GM18505 (cell line): ENCODE data around the gene ARMC9.
"Not testable (repeated sequence)": the region's sequence is repeated elsewhere in the genome, so short reads cannot be mapped to it uniquely, and the experiment has no call there.

Experiments
- ATAC-seq: cut with Tn5 transposase; IDR thresholded peaks from one replicate; pipeline ENCODE4 v1.9.1; 2021; ENCODE audit not compliant: unreplicated experiment
- POLR2A ChIP-seq: IDR thresholded peaks from 4 replicates; pipeline ENCODE4 v1.6.1; 2011; ENCODE audit warnings: borderline replicate concordance; ENCODE audit not compliant: insufficient read depth, insufficient read length; ENCODE audit errors: extremely low read depth

ARMC9 gene

GRCh38 chr2:231245249-231246094 lies 47.0 kb downstream of the ARMC9 start:
- TF ChIP-seq POLR2A = no peak
- no peak for ATAC-seq

DNA sequence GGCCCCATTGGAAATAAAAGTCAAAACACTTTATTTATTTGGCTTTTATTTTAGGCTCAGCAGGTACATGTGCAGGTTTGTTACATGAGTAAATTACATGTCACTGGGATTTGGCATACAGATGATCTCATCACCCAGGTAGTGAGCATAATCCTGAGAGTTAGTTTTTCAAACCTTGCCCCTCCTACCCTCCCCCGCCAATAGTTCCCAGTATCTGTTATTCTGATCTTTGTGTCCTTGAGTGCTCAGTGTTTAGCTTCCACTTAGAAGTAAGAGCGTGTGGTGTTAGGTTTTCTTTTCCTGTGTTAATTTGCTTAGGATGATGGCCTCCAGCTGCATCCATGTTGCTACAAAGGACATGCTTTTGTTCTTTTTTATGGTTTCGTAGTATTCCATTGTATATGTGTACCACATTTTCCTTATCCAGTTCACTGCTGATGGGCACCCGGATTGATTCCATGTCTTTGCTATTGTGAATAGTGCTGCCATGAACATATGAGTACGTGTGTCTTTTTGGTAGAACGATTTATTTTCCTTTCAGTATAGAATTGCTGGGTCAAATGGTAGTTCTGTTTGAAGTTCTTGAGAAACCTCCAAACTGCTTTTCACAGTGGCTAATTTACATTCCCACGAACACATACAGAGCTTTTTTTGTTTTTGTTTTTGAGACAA lies 47.9 kb downstream of the ARMC9 start:
- ATAC-seq = no peak
- TF ChIP-seq POLR2A = no peak

DNA sequence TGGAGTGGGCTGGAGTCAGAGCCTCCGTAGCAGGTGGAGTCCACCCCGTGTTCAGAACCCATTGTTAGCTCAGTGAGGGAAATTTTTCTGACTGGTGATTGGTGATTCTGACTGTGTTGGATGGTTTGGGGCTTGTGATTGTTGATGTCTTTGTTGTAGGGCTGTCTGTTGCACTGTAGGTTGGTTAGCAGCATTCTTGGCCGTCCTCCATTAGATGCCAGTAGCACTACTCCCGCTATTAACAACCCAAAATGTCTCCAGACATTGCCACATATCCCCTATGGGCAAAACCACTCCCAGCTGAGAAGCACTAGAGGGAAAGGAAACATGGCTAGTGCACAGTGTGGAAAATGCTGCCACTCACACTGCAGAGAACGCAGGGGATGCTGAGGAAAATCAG lies 51.7 kb downstream of the ARMC9 start:
- no peak for ATAC-seq

DNA sequence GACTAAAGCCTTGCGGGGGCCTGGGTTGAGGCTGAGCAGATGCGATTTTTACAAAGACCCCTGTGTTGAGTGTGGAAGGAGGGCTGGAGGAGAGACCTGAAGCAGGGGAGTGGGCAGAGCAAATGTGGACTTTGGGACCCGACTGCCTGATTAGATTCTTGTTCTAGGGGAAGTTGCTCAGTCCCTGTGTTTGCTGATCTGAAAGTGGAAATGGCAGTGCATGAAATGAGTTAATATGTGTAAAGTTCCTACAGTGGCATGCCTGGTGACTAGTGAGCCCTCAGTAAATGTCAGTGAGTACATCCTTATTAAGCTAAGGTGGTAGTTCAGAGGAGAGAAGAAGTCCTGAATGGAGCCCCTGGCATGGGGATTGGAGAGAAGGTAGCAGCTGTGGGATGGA lies 52.3 kb downstream of the ARMC9 start:
- ATAC-seq = no peak
- TF ChIP-seq POLR2A = no peak

More for the DNA sequence above, 51.7 kb downstream of the ARMC9 start:
- TF ChIP-seq POLR2A = no peak

DNA sequence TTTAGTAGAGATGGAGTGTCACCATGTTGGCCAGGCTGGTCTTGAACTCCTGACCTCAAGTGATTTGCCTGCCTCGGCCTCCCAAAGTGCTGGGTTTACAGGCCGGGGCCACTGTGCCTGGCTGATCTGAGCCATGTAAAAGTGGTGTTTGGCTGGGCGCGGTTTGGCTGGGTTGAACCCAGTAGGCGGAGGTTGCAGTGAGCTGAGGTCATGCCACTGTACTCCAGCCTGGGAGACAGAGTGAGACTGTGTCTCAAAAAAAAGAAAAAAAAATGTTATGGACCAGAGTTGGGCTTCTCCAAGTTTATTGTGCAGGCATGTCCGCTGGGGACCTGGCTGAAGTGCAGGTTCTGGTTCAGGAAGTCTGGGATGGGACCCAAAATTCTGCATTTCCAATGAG lies 54.9 kb downstream of the ARMC9 start:
- ATAC-seq = not testable (repeated sequence)

DNA sequence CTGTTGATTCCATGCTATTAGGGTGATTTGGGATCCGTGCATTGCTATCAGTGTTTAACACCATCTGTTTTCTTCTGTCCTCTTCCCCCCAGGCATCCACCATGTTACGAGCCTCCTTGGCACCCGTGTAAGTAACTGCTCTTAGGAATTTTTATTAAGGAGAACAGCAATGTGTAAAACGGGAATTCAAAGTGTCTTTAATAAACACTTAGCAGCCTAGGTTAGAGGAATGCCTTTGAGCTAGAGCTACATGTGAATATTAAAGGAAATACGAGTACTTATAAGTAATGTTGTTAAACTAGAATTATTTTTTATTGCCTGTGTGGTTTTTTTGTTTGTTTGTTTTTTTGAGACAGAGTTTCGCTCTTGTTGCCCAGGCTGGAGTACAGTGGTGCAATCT lies 58.1 kb downstream of the ARMC9 start:
- TF ChIP-seq POLR2A = no peak
- ATAC-seq = no peak

DNA sequence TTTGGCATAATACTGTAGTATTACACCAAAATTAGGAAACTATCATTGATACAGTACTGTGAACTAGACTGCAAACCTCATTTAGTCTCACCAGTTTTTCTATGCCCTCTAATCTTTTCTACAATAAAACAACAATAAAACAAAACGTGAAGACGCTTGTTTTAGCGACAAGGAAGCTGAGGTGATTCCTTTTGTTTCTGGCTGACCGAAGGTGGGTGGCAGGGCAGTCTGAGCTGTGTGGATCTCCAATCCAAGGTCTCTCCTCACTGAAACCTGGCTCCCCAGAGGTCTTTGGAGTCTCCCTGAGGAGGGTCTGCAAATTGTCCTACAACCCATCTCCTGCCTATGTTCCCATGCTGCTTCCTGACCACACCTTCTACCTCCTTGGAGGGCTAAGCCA lies 59.3 kb downstream of the ARMC9 start:
- no peak for TF ChIP-seq POLR2A
- ATAC-seq = no peak

- TF ChIP-seq POLR2A = no peak
- ATAC-seq = no peak
Measured at GRCh38 chr2:231258701-231259100, 60.3 kb downstream of the ARMC9 start.

GRCh38 chr2:231259104-231259503 lies 60.7 kb downstream of the ARMC9 start:
- no peak for ATAC-seq
- no peak for TF ChIP-seq POLR2A

DNA sequence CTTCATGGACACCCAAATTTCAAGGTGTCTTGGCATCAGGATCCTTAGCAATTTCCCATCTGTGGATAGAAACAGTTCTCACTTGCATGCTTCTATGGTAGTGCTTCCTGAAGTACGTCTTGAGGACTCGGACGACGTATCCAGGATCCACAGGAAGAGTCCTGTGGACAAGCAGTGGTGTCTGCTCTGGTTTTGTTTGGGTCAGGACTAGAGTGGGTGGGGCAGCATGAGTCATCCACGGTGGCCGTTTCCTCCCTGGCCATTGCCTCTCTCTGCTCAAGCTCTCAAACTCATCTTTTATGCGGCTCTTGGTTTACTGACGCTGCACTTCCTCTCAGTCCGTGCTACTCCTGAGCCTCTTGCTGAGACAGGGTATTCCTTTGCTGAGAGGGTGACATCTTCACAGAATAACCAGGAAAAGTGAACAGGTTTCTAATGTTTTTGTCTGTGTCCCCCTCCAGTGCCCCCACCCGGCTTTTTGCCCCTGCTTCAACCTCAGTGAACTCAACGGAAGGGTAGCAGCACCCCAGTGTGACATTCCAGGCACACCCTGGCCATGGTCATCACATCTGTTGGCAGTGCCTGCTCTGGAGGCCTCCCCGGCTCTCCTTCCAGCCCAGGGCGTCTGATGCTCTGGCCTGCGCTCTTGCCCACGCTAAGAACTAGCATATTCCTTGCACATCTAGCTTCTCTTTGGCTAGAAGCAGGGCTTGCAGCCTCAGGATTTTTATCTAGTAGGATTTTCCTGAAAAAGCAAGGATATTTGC lies 62.2 kb downstream of the ARMC9 start:
- no peak for TF ChIP-seq POLR2A
- no peak for ATAC-seq

DNA sequence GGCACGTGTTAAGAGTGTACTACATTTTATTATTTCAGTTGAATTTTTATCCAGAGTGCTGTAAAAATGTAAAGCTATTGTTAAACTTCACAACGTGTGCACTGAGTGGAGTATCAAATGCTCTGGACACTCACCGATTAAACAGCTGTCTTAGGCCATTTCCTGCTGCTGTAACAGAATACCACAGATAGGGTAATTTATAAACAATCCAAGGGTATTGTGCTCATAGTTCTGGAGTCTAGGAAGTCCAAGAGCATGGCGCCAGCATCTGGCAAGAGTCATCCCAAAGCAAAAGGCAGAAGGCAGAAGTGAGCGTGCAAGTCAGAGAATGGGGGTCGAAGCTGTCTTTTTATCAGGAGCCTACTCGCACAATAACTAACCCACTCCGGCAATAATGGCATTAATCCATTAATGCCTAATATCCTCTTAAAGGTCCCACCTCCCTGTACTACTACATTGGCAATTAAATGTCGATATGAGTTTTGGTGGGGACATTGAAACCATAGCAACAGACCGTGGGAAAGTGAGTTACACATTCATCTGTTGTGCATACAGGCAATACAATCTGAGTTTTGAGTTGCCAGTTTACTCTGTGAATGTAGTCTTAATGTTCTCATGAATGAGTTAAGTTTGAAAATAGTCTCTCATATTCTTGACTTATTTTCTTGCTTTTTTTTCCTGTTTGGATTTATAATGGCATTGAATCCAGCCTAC lies 64.8 kb downstream of the ARMC9 start:
- TF ChIP-seq POLR2A = no peak
- ATAC-seq = no peak

DNA sequence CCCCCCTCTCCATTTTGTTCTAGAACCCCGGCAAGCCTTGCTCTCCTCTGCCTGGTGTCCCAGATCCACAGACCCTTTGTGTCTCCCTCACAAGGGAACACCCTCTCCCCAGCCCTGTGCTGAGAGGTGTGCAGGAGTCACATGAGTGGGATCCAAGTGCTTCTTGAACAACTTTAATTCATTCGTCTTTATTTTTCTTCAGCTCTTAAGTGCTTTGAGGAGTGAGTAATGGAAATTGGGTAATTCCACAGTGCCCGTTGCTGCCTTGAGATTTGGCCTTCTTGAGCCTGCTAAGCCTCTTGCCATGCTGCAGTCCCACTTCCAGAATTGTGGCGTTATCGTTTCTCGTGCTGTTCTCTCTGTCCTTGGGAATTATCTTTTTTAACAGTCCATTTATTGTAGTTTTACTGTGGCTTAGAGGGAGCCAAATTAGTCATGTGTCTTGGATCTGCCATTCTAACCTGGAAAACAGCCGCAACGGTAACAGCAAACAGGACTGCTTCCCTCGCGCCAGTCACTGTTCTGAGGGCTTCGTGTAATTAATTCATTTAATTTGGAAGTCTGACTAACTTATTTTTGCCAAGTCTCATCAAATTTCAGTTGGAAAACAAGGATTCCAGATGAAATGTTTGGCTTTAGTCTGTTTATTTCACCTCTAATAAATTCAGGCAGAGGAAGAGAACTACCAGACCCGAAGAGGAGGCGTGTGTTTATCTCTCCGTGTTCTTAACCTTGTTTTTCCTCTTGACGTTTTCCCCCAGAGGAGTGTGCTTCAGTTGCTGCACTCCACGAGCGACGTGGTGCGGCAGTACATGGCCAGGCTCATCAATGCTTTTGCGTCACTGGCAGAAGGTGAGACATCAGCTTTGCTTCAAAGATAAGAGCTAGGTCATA lies 72.0 kb downstream of the ARMC9 start:
- no peak for TF ChIP-seq POLR2A
- ATAC-seq = no peak
